ENCODE results near the gene NGFR.
A peak's percentile ranks its signal among the peaks of the same experiment; 100 is the strongest.
"Not testable (repeated sequence)": the region's sequence is repeated elsewhere in the genome, so short reads cannot be mapped to it uniquely, and the experiment has no call there.

Gene NGFR

GRCh38 chr17:49545806-49546545 is 50.9 kb downstream of the NGFR start:
- Histone ChIP-seq H3K9me3 (ENCODE audit: control insufficient read depth, insufficient read depth, low read length) (no peaks in the 10 kb centered on the region), H3K4me3 (ENCODE audit: low read depth, low read length) (no peak overlapping the region), H3K27me3 (ENCODE audit: control insufficient read depth, insufficient read depth, low read length) (no peaks in the 10 kb centered on the region), H3K4me1 (ENCODE audit: control insufficient read depth, insufficient read depth, low read length) (peaks cover 25% of the 10 kb centered on the region), H3K36me3 (ENCODE audit: control insufficient read depth, insufficient read depth, low read length) (no peaks in the 10 kb centered on the region), H3K9ac (ENCODE audit: low read depth, low read length) (peak overlapping the region; percentile 37)

GRCh38 chr17:49546546-49547535 is 51.7 kb downstream of the NGFR start:
- Histone ChIP-seq H3K27me3 (ENCODE audit: control insufficient read depth, insufficient read depth, low read length) (no peaks in the 10 kb centered on the region), H3K9ac (ENCODE audit: low read depth, low read length) (no peak overlapping the region), H3K36me3 (ENCODE audit: control insufficient read depth, insufficient read depth, low read length) (no peaks in the 10 kb centered on the region), H3K9me3 (ENCODE audit: control insufficient read depth, insufficient read depth, low read length) (no peaks in the 10 kb centered on the region), H3K4me3 (ENCODE audit: low read depth, low read length) (no peak overlapping the region), H3K4me1 (ENCODE audit: control insufficient read depth, insufficient read depth, low read length) (peaks cover 25% of the 10 kb centered on the region)

DNA sequence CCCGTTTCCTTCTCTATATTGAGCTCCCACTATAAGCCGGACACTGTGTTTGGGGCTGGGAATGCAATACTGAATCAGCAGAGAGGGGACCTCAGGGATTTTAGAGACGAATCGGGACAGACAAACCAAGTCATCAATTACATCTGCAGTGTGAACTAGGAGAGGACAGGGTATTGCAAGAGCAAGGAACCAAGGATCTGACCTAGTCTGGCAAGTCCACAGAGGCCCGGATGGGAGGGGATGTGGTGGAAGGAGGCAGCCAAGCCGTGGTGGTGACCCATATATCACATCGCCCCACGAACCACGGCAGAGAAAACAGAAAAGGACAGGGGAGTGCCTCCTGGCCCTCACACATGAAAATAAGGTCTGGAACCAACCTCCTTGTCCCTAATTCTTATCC is 52.5 kb downstream of the NGFR start:
- no peak overlapping the region for H3K4me3 ChIP-seq (ENCODE audit: low read depth, low read length)
- no peak overlapping the region for H3K9ac ChIP-seq (ENCODE audit: low read depth, low read length)
- H3K36me3 ChIP-seq (ENCODE audit: control insufficient read depth, insufficient read depth, low read length) = no peaks in the 10 kb centered on the region
- H3K4me1 ChIP-seq (ENCODE audit: control insufficient read depth, insufficient read depth, low read length) = peaks cover 25% of the 10 kb centered on the region
- no peaks in the 10 kb centered on the region for H3K9me3 ChIP-seq (ENCODE audit: control insufficient read depth, insufficient read depth, low read length)
- no peaks in the 10 kb centered on the region for H3K27me3 ChIP-seq (ENCODE audit: control insufficient read depth, insufficient read depth, low read length)

- H3K9ac ChIP-seq (ENCODE audit: low read depth, low read length) = no peak overlapping the region
- H3K4me3 ChIP-seq (ENCODE audit: low read depth, low read length) = no peak overlapping the region
- no peaks in the 10 kb centered on the region for H3K36me3 ChIP-seq (ENCODE audit: control insufficient read depth, insufficient read depth, low read length)
- no peaks in the 10 kb centered on the region for H3K9me3 ChIP-seq (ENCODE audit: control insufficient read depth, insufficient read depth, low read length)
- H3K4me1 ChIP-seq (ENCODE audit: control insufficient read depth, insufficient read depth, low read length) = peaks cover 25% of the 10 kb centered on the region
- no peaks in the 10 kb centered on the region for H3K27me3 ChIP-seq (ENCODE audit: control insufficient read depth, insufficient read depth, low read length)
These were observed 53.0 kb downstream of the NGFR start for GRCh38 chr17:49548051-49548505.

- H3K9me3 ChIP-seq (ENCODE audit: control insufficient read depth, insufficient read depth, low read length) = no peaks in the 10 kb centered on the region
- no peak overlapping the region for H3K4me3 ChIP-seq (ENCODE audit: low read depth, low read length)
- H3K9ac ChIP-seq (ENCODE audit: low read depth, low read length) = no peak overlapping the region
- peaks cover 20% of the 10 kb centered on the region for H3K4me1 ChIP-seq (ENCODE audit: control insufficient read depth, insufficient read depth, low read length)
- no peaks in the 10 kb centered on the region for H3K36me3 ChIP-seq (ENCODE audit: control insufficient read depth, insufficient read depth, low read length)
- no peaks in the 10 kb centered on the region for H3K27me3 ChIP-seq (ENCODE audit: control insufficient read depth, insufficient read depth, low read length)
These were observed 53.6 kb downstream of the NGFR start for GRCh38 chr17:49548506-49549310.

DNA sequence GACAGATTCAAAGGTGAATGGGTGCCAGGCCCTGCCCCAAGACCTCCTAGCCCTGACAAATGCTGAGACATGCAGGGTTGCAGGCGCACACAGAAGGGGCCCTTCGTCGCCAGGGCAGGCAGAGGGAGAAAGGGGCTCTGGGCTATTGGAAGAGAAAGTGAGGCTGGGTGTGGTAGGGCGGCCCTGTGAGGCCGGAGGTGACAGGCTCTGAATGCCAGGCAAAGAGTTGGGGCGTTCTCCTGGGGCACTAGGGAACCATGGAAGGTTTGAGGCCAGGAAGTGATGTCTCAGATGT is 54.2 kb downstream of the NGFR start:
- peaks cover 20% of the 10 kb centered on the region for H3K4me1 ChIP-seq (ENCODE audit: control insufficient read depth, insufficient read depth, low read length)
- no peak overlapping the region for H3K4me3 ChIP-seq (ENCODE audit: low read depth, low read length)
- H3K36me3 ChIP-seq (ENCODE audit: control insufficient read depth, insufficient read depth, low read length) = no peaks in the 10 kb centered on the region
- no peak overlapping the region for H3K9ac ChIP-seq (ENCODE audit: low read depth, low read length)
- no peaks in the 10 kb centered on the region for H3K27me3 ChIP-seq (ENCODE audit: control insufficient read depth, insufficient read depth, low read length)
- no peaks in the 10 kb centered on the region for H3K9me3 ChIP-seq (ENCODE audit: control insufficient read depth, insufficient read depth, low read length)

GRCh38 chr17:49549691-49550678 is 54.9 kb downstream of the NGFR start:
- H3K9ac ChIP-seq (ENCODE audit: low read depth, low read length) = no peak overlapping the region
- peaks cover 13% of the 10 kb centered on the region for H3K4me1 ChIP-seq (ENCODE audit: control insufficient read depth, insufficient read depth, low read length)
- no peaks in the 10 kb centered on the region for H3K27me3 ChIP-seq (ENCODE audit: control insufficient read depth, insufficient read depth, low read length)

DNA sequence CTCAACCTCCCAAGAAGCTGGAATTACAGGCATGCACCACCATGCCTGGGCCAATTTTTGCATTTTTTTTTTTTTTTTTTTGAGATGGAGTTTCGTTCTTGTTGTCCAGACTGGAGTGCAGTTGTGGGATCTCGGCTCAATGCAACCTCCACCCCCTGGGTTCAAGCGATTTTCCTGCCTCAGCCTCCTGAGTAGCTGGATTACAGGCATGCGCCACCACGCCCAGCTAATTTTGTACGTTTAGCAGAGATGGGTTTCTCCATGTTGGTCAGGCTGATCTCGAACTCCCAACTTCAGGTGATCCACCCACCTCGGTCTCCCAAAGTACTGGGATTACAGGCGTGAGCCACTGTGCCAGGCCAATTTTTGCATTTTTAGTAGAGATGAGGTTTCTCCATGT is 55.7 kb downstream of the NGFR start:
- H3K4me3 ChIP-seq (ENCODE audit: low read depth, low read length); H3K27me3 ChIP-seq (ENCODE audit: control insufficient read depth, insufficient read depth, low read length); H3K9me3 ChIP-seq (ENCODE audit: control insufficient read depth, insufficient read depth, low read length); H3K36me3 ChIP-seq (ENCODE audit: control insufficient read depth, insufficient read depth, low read length); H3K4me1 ChIP-seq (ENCODE audit: control insufficient read depth, insufficient read depth, low read length); H3K9ac ChIP-seq (ENCODE audit: low read depth, low read length): not testable (repeated sequence)

More at GRCh38 chr17:49549691-49550678, 54.9 kb downstream of the NGFR start:
- H3K36me3 ChIP-seq (ENCODE audit: control insufficient read depth, insufficient read depth, low read length) = no peaks in the 10 kb centered on the region
- H3K4me3 ChIP-seq (ENCODE audit: low read depth, low read length) = no peak overlapping the region
- no peaks in the 10 kb centered on the region for H3K9me3 ChIP-seq (ENCODE audit: control insufficient read depth, insufficient read depth, low read length)

DNA sequence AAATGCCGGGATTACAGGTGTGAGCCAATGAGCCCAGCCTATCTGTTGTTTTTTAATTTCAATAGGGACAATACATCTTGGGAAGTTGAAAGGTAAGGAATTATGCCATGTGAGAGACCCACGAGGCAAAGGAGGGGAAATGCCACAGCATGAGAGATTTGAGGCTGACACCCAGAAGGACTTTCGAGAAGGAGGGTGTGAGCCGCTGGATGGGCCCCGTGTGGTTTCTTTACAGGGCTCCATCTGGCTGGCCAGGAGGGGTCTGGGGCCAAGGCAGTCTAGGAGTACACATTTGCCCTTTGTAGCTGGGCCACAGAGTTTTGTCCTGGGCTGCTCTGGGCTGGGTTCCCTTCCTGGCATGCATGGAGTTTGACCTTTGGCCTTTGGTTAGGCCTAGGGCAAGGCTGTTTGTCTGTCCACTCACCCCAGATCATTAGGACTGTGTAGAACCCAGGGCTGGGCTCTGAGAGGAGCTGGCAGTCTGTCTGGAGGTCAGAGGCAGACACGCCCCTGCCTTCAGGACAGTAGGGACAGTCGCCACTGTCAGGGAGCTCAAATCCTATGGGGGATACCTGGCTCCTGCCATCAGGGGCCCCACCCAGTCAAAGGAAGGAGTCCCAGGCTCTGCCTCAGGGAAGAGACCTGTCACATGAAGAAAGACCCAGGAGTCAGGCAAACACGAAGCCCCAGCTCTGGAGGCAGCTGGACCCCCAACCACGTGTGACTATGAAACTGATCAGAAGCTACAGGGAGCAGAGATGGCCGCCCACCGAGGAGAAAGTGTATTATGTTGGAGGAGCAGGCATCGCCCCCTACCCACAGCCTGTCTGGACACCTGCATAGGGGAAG is 56.4 kb downstream of the NGFR start:
- Histone ChIP-seq H3K4me3 (ENCODE audit: low read depth, low read length) (no peak overlapping the region), H3K9ac (ENCODE audit: low read depth, low read length) (no peak overlapping the region), H3K4me1 (ENCODE audit: control insufficient read depth, insufficient read depth, low read length) (peaks cover 9% of the 10 kb centered on the region), H3K27me3 (ENCODE audit: control insufficient read depth, insufficient read depth, low read length) (peaks cover 5% of the 10 kb centered on the region), H3K36me3 (ENCODE audit: control insufficient read depth, insufficient read depth, low read length) (no peaks in the 10 kb centered on the region), H3K9me3 (ENCODE audit: control insufficient read depth, insufficient read depth, low read length) (no peaks in the 10 kb centered on the region)

- no peaks in the 10 kb centered on the region for H3K9me3 ChIP-seq (ENCODE audit: control insufficient read depth, insufficient read depth, low read length)
- no peak overlapping the region for H3K9ac ChIP-seq (ENCODE audit: low read depth, low read length)
- H3K4me1 ChIP-seq (ENCODE audit: control insufficient read depth, insufficient read depth, low read length) = peaks cover 7% of the 10 kb centered on the region
- H3K36me3 ChIP-seq (ENCODE audit: control insufficient read depth, insufficient read depth, low read length) = no peaks in the 10 kb centered on the region
- no peak overlapping the region for H3K4me3 ChIP-seq (ENCODE audit: low read depth, low read length)
- peaks cover 5% of the 10 kb centered on the region for H3K27me3 ChIP-seq (ENCODE audit: control insufficient read depth, insufficient read depth, low read length)
These were observed 57.1 kb downstream of the NGFR start for GRCh38 chr17:49552070-49552751.

Data from iPS-15b (cell line).